HG03342 (cell line): ENCODE results near the gene ACTL8.
"Not testable (repeated sequence)": the region's sequence is repeated elsewhere in the genome, so short reads cannot be mapped to it uniquely, and the experiment has no call there.

Experiments used
- ATAC-seq: cut with Tn5 transposase; IDR thresholded peaks from one replicate; pipeline ENCODE4 v1.9.1; 2021; ENCODE audit warnings: mild to moderate bottlenecking, moderate library complexity; ENCODE audit not compliant: unreplicated experiment

ACTL8 gene

DNA sequence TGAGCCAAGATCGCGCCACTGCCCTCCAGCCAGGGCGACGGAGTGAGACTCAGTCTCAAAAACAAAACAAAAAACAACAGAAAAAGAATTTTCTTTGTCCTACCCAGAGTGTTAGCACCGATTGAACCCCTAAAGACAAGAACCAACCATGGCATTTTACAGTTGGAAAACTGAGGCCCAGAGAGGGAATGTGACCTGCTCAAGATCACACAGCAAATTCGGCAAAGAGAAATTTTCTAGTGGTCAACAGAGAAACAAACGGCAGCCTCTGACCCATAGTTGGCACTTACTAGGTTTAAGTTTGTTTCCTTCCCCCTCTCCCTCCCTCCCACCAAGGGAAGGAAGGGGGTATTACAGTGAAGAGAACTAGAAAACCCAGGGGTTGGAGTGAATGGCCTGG is 20.5 kb upstream of the ACTL8 start:
- no peak for ATAC-seq

DNA sequence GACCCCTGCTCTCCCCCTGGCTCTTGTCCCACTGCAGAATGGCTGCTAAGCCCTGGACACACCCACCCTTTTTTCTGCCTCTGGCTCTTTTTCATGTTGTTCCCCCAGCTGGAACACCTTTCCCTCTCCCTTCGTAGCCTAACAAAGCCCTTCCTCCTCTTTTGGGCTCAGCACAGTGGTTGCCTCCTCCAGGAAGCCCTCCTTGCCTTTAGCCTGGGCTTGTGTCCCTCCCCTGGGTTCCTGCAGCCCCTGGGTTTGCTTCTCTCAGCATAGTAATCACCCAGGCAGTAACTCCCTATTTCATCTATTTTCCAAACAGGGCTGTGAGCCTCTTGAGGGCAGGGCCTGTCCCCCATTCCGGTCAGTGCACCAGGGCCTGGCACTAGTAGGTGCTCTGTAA is 19.8 kb upstream of the ACTL8 start:
- ATAC-seq: no peak

DNA sequence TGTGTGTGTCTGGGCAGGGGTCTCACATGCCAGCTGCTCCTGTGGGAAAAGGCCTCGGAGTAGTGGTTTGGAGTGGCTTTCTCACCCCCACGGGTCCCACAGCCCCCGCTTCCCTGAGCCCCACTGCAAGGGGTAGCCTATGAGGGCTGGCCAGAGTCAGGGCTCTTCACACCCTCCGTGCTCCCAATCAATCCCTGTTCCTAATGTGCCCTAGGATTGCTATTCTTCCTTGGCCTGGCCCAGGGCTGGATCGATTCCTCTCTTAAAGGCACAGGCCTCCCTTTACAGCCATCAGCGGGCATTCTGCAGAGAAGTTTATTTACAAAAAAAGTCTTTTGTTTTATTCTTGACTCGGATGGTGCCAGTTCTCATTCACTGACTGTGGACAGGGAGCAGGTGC is 19.3 kb upstream of the ACTL8 start:
- no peak for ATAC-seq

DNA sequence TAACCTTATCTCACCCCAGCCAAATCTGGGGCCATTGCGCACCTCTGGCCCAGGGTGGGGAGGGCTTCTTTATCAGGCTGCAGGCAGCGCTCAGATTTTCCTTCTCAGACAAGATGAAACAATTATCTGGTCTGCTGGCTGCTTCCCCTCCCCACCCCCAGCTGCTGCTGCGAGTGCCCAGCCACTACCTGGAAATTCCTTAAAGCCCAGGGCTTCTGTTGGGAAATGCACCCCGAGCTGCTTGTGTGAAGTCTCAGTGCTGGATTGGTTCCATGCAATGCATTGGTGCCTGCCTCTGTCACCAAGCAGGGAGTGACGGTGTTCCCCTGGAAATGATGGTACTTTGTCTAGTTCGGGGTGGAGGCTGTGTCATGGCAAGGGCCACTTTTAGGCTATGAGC is 18.5 kb upstream of the ACTL8 start:
- no peak for ATAC-seq

DNA sequence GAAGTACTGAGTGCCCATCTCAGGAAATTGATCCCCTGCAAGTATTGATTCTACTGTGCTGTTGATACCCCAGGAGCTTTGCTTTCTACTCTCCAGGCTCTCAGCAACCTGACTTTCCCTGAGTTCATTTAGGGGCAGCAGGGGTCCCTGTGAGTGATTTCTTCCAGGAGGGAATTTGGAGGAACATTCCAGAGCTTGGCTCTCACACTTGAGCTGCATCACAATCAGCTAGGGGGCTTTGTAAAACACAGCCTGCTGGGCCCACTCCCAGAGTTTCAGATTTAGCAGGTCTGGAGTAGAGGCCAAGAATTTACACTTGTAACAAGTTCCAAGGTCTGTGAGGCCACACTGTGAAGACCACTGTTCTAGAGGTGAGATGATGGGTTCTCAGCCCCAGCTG is 16.1 kb upstream of the ACTL8 start:
- no peak for ATAC-seq

DNA sequence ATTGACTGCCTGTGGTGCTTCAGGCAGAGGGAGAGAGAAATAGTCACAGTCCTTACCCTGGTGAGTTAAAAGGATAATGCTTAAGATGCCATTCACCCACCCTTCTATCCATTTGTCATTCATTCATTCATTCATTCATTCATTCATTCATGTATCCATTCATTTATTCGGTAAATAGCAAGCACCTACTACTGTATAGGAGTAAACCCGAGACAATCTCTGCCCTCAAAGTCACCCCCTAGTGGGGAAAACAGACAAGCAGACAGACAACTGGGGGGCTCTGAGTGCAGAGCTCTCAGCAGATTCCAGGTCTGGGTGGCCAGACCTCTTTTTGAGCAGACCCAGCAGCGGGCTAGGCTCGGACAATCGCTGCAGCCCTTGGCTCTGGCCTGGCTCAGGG is 14.1 kb upstream of the ACTL8 start:
- no peak for ATAC-seq

DNA sequence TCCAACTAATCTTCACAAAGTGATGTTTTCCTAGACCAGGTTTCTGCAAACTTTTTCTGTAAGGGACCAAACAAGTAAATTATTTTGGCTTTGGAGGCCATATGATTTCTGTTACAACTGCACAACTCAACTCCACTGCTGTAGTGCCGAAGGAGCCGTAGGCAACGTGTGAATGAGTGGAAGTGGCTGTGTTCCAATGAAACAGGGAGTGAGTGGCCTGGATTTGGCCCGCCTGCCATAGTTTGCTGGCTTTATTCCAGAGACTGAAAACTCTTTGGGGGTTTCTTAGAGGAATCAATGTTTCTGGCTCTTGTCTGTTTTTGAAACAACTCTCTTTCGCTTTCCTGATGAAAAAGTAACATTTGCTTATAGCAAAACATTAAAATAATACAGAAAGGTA is 12.6 kb upstream of the ACTL8 start:
- no peak for ATAC-seq

DNA sequence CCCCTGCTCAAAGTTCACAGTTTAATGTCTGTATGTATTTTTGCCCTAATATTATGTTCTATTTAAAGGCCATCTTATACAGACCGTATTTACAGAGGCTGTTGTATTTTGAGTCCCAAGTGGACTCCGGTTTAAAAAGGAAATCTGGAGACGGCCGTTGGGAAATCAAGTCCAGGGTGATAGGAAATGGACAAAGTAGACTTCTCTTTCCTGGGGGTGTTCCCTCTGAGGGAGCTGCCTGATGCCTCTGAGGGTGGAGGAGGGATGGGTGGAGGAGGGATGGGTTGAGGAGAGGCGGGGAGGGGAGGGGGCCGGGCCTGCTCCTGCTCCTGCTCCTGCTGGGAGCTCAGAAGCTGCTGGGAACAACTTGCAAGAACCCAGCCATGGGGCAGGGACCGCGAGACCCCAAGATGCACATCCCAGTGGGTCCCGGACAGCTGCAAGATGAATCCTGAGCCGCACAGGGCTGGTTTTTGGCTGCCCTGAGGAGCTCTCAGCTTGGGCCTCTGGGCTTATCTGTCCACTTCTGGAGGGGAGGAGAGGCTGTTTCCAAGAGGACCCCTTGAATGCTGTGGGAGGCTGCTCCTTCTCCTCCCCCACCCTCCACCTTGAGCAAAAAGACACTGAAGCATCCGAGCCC is 12.0 kb upstream of the ACTL8 start:
- no peak for ATAC-seq

DNA sequence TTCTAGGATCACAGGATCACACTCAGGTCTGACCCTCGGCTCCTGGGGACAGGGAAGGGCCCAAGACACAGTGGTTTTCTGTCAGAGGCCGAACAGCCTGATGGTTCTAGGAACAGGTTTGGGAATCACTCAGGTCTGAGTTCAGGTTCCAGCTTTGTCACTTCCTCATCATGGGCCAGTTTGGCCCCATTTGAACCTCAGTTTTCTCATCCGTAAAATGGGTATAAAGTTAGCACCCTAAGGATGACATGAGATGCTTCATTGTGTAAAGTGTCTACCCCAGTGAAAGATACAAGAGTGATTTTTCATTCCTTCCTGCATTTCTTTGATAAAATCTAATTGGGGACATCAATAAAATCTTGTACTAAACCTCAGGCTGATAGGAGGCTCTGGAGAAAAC is 11.2 kb upstream of the ACTL8 start:
- no peak for ATAC-seq

DNA sequence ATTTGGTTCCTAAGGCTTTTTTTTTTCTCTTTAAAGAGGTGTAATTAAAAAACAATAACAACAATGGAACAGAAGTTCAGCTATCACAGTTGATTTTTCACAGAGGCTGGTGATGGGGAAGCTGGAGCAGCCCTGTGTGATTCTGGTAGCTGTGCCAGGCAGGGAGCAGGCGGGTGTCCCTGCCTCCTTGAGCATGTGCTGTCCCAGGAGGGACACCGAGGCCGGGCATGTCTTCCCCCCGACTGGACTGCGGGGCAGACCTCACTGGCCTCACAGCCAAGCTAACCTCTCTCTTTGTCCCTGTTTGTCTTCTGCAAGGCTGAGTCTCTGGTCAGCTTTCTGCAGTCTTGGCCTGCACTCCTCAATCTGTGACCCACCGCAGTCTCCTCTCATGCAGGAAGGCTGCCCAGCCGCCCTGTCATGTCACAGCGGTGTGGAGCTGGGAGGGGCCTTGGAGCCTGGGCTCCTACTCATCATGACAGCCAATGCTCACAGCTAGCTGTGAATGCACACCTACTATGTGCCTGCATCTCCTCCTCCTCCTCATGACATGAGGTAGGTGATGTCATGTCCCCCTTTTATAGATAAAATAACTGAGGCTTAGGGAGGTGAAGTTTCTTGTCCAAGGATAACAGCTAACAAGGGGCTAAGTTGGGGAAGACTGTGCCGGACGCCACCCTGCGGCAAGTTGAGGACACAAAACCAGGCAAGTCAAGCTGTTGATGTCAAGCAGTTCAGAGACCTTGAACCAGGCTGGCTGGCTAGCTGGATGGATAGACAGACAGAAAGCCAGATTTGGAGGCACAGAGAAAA is 10.3 kb upstream of the ACTL8 start:
- no peak for ATAC-seq

DNA sequence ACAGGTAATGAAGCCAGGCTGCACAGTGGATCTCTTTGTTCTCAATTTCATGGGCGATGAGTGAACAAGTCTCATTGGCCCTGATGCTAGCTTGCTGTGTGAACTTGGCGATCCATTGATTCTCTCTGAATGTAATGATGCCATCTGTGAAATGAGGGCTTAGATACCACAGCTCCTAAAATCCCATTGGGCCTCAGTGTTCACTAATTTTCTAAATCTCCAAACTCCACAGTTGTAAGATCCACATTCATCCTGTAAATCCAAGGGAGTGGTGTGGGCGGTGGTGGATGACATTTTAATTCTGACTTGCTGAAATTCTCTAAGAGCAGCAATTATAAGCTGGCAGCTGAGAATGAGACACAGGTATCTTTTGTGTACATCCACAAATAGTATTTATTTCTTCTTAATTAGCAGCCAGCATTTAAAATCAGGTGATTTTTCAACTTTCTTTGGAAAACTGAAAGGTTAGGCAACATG is 9.6 kb upstream of the ACTL8 start:
- no peak for ATAC-seq

DNA sequence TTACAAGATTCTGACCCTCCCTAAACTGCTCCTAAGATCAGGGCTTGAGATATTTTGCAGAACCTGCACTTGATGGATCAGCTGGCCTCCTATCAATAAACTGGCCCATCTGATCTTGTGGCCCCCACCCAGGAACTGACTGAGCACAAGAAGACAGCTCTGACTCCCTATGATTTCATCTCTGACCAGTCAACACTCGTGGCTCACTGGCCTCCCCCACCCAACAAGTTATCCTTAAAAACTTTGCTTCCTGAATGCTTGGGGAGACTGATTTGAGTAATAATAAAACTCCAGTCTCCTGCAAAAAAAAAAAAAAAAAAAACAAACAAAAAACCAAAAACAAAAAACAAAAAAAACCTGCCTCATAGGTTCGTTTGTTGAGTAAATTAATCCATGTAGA is 8.9 kb upstream of the ACTL8 start:
- ATAC-seq: not testable (repeated sequence)

DNA sequence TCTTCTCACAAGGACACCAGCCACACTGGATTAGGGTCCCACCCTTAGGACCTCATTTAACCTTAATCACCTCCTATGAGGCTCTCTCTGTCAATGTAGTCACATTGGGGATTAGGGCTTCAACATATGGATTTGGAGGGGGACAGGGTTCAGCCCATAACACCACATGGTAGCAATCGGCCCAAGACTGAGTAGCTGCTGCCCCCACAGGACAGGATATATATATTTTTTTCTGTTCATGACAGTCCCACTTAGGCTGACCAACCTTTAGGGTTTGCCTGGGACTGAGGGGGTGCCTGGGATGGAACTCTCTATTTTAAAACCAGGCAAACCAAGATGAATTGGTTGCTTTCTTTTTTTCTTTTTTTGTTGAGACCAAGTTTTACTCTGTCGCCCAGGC is 8.2 kb upstream of the ACTL8 start:
- ATAC-seq: no peak

DNA sequence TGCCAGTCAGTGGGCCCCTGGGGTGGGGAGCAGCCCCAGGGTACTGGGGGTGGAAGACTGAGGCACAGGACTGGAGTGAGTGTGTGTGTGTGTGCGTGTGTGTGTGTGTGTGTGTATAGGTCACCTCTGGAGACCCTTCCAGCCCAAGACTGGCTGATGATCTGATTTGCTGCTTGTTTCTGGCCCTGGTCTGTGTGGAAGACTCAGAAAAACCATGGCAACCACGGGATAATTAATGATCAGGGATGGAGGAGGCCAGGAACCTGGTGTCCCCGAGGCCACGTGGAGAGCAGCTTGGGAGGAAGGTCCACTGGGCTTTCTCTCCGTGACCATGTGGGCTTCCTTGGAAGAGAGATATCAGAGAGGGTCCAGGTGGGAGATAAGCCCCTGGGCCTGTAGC is 4.8 kb upstream of the ACTL8 start:
- no peak for ATAC-seq

DNA sequence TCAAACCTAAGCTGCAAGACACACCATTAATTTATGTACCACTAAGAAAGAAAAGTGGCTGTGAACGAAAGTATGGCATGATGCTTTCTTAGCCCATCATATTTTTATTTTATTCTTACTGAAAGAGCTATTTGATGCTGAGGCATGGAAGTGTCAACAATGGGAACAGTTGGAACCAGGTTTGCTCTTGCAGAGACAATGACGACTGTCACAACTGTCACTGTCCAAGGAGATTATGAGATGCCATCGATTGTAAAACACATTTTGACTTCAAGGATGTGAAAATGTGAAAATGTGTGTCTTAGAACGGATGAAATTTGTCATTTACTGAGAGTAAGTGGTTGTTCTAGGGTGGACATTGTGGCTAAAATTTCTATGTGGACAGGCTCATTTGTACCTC is 2.8 kb upstream of the ACTL8 start:
- ATAC-seq: no peak

DNA sequence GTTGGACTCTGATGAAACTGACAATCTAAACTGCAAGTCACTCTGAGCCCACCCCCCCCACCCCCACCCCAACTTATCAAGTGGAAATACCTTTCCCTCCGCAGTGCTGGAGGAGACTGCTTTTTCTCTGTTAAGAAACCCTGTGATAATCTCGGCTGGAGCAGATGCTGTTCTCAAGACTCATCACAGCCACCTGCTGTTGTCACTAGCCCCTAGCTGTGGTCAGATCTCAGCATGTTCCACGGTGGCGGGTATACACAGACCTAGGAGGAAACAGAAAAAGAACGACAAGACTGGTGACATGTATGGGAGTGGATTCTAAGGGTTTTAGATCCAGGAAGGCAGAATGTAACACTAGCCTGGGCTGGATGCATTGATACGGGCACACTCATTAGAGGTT is 2.3 kb downstream of the ACTL8 start:
- no peak for ATAC-seq

DNA sequence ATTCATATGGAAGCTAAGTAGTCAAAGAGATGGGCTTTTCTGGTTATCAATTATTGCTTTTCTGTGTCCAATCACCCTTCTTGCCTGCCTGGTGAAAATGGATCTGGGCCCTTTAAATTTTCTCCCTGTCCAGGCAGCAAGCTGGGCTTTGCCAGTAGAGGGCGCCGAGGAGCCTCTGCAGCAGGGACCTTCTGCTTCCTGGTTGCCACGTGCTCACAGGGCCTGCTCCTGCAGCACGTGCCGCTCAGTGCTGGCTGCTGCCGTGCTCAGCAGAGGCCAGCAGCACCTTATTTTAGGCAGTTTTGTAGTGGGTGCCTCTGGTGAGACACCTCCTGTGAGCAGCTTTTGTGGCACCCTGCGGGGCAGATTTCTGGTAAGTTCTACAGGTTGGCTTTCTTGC is 4.0 kb downstream of the ACTL8 start:
- no peak for ATAC-seq

DNA sequence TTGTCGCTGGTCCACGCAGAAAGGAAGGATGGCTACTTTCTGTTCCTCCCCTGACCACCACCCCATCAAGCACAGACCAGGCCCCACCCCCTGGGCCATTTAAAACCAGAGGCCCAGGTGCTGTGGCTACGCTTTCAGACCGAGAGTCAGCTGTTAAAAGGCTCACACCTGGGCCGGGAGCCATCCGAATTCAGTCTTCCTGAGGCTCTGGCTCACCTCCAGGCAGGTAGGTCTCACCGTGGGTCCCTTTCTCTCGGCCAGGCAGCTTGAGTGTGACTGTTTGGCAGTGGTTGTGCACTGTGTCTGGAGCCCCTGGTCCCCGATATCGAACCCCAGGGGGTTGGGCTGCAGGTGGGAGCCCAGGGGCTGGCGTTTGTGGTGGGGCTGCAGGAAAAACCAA is 7.2 kb downstream of the ACTL8 start:
- ATAC-seq: no peak

DNA sequence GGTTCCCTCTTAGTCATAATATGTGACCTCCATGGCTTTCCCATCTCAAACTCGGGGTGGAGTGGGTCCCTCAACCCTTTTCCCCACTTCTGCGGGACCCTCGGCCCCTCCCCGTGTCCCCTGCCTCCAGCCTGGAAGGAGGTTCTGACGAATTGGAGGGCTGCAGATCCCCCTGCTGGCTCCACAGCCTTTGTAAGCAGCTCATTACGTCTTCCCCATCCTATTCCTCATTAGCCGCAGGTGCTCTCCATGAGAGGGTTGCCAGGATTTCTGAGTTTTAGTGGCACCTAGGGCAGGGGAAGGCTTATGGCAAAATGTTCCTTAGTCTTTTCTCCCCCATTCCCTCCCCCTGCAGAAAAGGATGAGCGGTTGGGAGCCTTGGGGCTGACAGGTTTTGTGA is 8.3 kb downstream of the ACTL8 start:
- no peak for ATAC-seq

DNA sequence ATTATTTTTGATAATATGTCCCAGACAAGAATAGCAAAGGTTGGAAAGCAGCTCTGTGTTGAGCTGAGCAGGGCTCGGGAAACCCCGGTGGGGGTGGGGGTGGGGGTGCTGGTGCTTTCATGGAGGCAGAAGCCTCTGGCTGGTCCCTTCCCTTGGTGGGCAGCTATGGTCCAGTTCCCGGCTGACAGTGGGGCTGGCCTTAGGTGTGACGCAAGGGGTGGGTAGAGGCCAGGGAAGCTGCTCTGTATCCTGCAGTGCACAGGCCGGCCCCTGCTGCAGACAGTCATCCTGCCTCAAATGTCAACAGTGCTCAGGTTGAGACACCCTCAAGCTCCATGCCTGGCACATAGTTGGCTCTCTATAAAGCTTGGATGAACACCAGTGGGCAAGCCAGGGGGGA is 8.9 kb downstream of the ACTL8 start:
- ATAC-seq: no peak

DNA sequence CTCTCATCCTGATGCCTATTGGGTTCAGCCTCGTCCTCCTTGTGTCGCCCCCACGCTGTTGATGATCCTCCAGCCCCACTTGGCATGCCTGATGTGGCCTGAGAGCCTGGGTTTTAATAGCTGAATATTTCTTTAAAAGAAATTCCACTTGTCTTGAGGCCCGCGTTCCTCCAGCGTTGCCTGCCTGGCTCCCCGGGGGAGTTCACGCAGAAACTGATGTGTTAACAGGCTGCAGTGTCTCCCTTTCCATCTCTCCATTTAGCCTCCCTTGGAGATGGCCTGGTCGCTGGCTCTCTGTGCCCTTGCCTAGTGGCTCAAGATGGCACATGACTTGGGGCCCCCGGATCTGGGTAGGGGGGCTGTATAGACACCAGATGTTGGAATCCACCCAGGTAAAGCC is 9.5 kb downstream of the ACTL8 start:
- ATAC-seq: no peak
